Hindlimb muscle (tissue), 1 donor: ENCODE measurements around the gene RUNX3. TPM values are rescaled to one million over a fixed set of nuclear protein-coding genes. Genes with fewer than 3 reads are reported as not detected.

Source experiments
- DNase-seq: peaks from one replicate; pipeline ENCODE4 v3.0.0-alpha.2; 2013
- polyA plus RNA-seq: library from polyadenylated mRNA; unstranded; fragments of 120-200 nt; gene quantifications from one replicate; pipeline ENCODE4 v1.2.1, GENCODE V29; 2013; ENCODE audit not compliant: insufficient read length

Gene RUNX3
- polyA plus RNA-seq, 1 donor = 0.72 TPM

- DNase-seq = no peak
These were observed 51.0 kb downstream of the RUNX3 start for GRCh38 chr1:24878775-24879742.

GRCh38 chr1:24878045-24878444 is 52.0 kb downstream of the RUNX3 start:
- no peak for DNase-seq

- DNase-seq = no peak
These were observed 54.0 kb downstream of the RUNX3 start for GRCh38 chr1:24875991-24876506.

- no peak for DNase-seq
These were observed 54.8 kb downstream of the RUNX3 start for GRCh38 chr1:24875257-24875656.

GRCh38 chr1:24874611-24875234 is 55.4 kb downstream of the RUNX3 start:
- DNase-seq = no peak

GRCh38 chr1:24874056-24874455 is 56.0 kb downstream of the RUNX3 start:
- no peak for DNase-seq

GRCh38 chr1:24873148-24873547 is 56.9 kb downstream of the RUNX3 start:
- DNase-seq = no peak

GRCh38 chr1:24872061-24872850 is 57.8 kb downstream of the RUNX3 start:
- DNase-seq = peak; percentile 15

- DNase-seq = no peak
These were observed 58.7 kb downstream of the RUNX3 start for GRCh38 chr1:24871306-24871901.

GRCh38 chr1:24870551-24871195 is 59.4 kb downstream of the RUNX3 start:
- DNase-seq = no peak

GRCh38 chr1:24868016-24868875 is 61.8 kb downstream of the RUNX3 start:
- DNase-seq = no peak

- DNase-seq = no peak
These were observed 62.8 kb downstream of the RUNX3 start for GRCh38 chr1:24867084-24867870.

- no peak for DNase-seq
These were observed 63.6 kb downstream of the RUNX3 start for GRCh38 chr1:24866211-24867083.

- no peak for DNase-seq
These were observed 64.5 kb downstream of the RUNX3 start for GRCh38 chr1:24865587-24865986.

GRCh38 chr1:24865168-24865567 is 64.9 kb downstream of the RUNX3 start:
- DNase-seq = no peak

GRCh38 chr1:24864370-24864777 is 65.7 kb downstream of the RUNX3 start:
- DNase-seq = no peak

GRCh38 chr1:24862775-24863483 is 67.1 kb downstream of the RUNX3 start:
- no peak for DNase-seq
